Caco-2 (cell line): Measurements from ENCODE around the gene CHD9NB. TPM values are rescaled to one million over a fixed set of nuclear protein-coding genes. Genes with fewer than 3 reads are reported as not detected.
"Not testable (repeated sequence)": the region's sequence is repeated elsewhere in the genome, so short reads cannot be mapped to it uniquely, and the experiment has no call there.

ENCODE experiments used
- BruUV-seq: library from RNA; stranded (reverse); fragments of 400-500 nt; replicated peaks from 2 replicates; lab custom pipeline; 2021; lab: Mats Ljungman, UMichigan
- CTCF ChIA-PET: fragments of 300-600 bp; sonication (Branson Sonifier 250); formaldehyde crosslinking; loops from one replicate; lab custom pipeline; 2022; ENCODE audit warnings: antibody characterized with exemption; lab: Charles Lee
- POLR2A ChIA-PET: fragments of 300-600 bp; sonication (Branson Sonifier 250); formaldehyde crosslinking; loops from one replicate; lab custom pipeline; 2022; ENCODE audit warnings: antibody characterized with exemption; lab: Charles Lee
- DNase-seq, 2 experiments: peaks; one replicate each; pipeline versions ENCODE4 v3.0.0 to v3.0.0-alpha.2; 2020 to 2022
- H3K27me3 ChIP-seq: replicated peaks from 2 replicates; pipeline ENCODE4 v1.6.0; 2011; ENCODE audit warnings: low read length; ENCODE audit not compliant: control insufficient read depth, insufficient read depth
- H3K36me3 ChIP-seq: 2 replicates; pipeline ENCODE4 v1.5.1; 2011; ENCODE audit warnings: low read length; ENCODE audit not compliant: control insufficient read depth, insufficient read depth
- H3K4me1 ChIP-seq: fragments of 250-450 bp; sonication (Bioruptor Pico); 2 replicates; pipeline ENCODE4 v1.5.1; 2020; ENCODE audit warnings: mild to moderate bottlenecking
- H3K4me3 ChIP-seq: 2 replicates; pipeline ENCODE4 v1.5.1; 2011; ENCODE audit warnings: low read depth, mild to moderate bottlenecking, control low read depth, low read length
- H3K9me3 ChIP-seq: fragments of 250-450 bp; sonication (Bioruptor Pico); 2 replicates; pipeline ENCODE4 v1.5.1; 2020; ENCODE audit warnings: mild to moderate bottlenecking, moderate library complexity
- H3K27ac Mint-ChIP-seq: one replicate; pipeline ENCODE4 v1.8.0; 2022; ENCODE audit warnings: mixed read lengths; ENCODE audit not compliant: unreplicated experiment
- H3K27me3 Mint-ChIP-seq: one replicate; pipeline ENCODE4 v1.8.0; 2022; ENCODE audit warnings: mixed read lengths; ENCODE audit not compliant: insufficient read depth, unreplicated experiment
- H3K36me3 Mint-ChIP-seq: one replicate; pipeline ENCODE4 v1.8.0; 2022; ENCODE audit warnings: mild to moderate bottlenecking, mixed read lengths; ENCODE audit not compliant: insufficient read depth, unreplicated experiment
- H3K4me1 Mint-ChIP-seq: one replicate; pipeline ENCODE4 v1.8.0; 2022; ENCODE audit warnings: low read depth, mixed read lengths; ENCODE audit not compliant: unreplicated experiment
- H3K4me3 Mint-ChIP-seq: one replicate; pipeline ENCODE4 v1.8.0; 2022; ENCODE audit warnings: mild to moderate bottlenecking, moderate library complexity, mixed read lengths; ENCODE audit not compliant: unreplicated experiment
- H3K9me3 Mint-ChIP-seq: one replicate; pipeline ENCODE4 v1.8.0; 2022; ENCODE audit warnings: mixed read lengths; ENCODE audit not compliant: unreplicated experiment
- CTCF ChIP-seq, 2 experiments: fragments of 200-600 bp in 1 of 2; IDR thresholded peaks; 1 replicate in 1 of 2; 2 replicates in 1 of 2; pipeline versions ENCODE4 v1.5.1 to v1.8.0; 2011 to 2022; ENCODE audit warnings: antibody characterized with exemption in 1 of 2, control low read depth in 1 of 2, inconsistent platforms in 1 of 2, low read depth in 1 of 2, low read length in 1 of 2, mild to moderate bottlenecking in 1 of 2, moderate library complexity in 1 of 2; ENCODE audit not compliant: insufficient read depth in 1 of 2, severe bottlenecking in 1 of 2, unreplicated experiment in 1 of 2
- intact Hi-C: fragments of 100-400 bp; cut with micrococcal nuclease; formaldehyde crosslinking; loops from one replicate; pipeline ENCODE4 v1.10.0; 2022; ENCODE audit not compliant: unreplicated experiment
- total RNA-seq: library from RNA; stranded (reverse); gene quantifications from 2 replicates; pipeline ENCODE4 v1.2.3, GENCODE V29; 2022

Gene CHD9NB
- total RNA-seq, 1 experiment from 2014 or later = not detected

GRCh38 chr16:53074296-53074695, 21.6 kb upstream of the CHD9NB start:
- peaks cover 29% of the 10 kb centered on the region for H3K9me3 Mint-ChIP-seq
- BruUV-seq, DNase-seq, H3K36me3 ChIP-seq, H3K27me3 Mint-ChIP-seq, POLR2A ChIA-PET, CTCF ChIA-PET, H3K4me3 ChIP-seq, H3K4me3 Mint-ChIP-seq, H3K4me1 ChIP-seq, H3K27me3 ChIP-seq, intact Hi-C loops, H3K4me1 Mint-ChIP-seq, H3K27ac Mint-ChIP-seq: not testable (repeated sequence)
- H3K9me3 ChIP-seq = peaks cover 20% of the 10 kb centered on the region
- peaks cover 21% of the 10 kb centered on the region for H3K36me3 Mint-ChIP-seq

DNA sequence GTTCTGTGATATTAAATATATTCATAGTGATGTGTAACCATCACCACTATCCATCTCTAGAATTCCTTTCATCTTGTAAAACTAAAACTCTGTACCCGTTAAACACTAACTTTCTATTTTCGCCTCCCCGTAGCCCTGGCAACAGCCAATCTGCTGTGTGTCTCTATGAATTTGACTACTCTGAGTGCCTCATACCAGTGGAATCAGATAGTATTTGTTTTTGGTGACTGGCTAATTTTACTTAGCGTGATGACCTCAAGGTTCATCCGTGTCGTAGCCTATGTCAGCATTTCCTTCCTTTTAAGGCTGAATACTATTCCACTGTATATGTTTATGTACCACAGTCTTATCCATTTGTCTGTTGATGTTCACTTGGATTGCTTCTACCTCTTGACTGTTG, 20.3 kb upstream of the CHD9NB start:
- Mint-ChIP-seq H3K27me3 (no peaks in the 10 kb centered on the region), H3K4me3 (no peak overlapping the region), H3K4me1 (no peaks in the 10 kb centered on the region), H3K9me3 (peaks cover 19% of the 10 kb centered on the region), H3K27ac (no peak overlapping the region), H3K36me3 (peaks cover 21% of the 10 kb centered on the region)
- Histone ChIP-seq H3K4me3 (no peak overlapping the region), H3K4me1 (no peaks in the 10 kb centered on the region), H3K9me3 (peaks cover 18% of the 10 kb centered on the region), H3K36me3 (no peaks in the 10 kb centered on the region), H3K27me3 (no peaks in the 10 kb centered on the region)
- intact Hi-C loops = no loop called here
- no TSS peak for BruUV-seq
- no peak for TF ChIP-seq CTCF (IDR thresholded peaks at IDR 0.05; ENCODE audit: insufficient read depth in 1 of 2, low read depth in 1 of 2, low read length in 1 of 2, severe bottlenecking in 1 of 2, unreplicated experiment in 1 of 2)
- POLR2A ChIA-PET = no interaction called here
- CTCF ChIA-PET = no interaction called here
- DNase-seq = no peak

DNA sequence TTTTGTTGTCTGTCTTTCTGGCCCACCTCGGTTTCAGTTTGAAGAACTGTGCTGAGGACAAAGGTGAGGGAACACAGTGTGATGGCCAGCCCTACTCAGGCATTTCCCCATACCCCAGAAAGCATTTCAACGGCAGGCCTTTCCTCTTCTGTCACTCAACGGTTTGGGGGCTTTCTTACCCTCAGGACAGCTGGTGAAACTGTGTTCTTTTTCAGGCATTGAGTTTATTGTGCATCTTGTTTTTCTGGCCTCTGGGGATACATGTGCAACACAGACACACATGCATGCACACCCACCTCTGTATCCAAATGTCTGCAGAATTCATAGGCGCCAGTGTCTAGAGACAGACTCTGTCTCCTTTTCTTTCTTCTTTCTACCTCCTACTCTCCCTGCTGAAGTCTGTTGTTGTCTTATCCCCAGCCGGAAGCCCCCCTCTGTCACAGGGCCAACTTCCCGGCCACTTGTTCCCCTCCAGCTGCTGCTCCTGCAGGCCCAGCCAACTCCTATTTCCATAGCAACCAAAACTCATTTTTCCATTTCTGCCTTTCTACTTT, 19.1 kb upstream of the CHD9NB start:
- Histone ChIP-seq H3K4me1 (no peaks in the 10 kb centered on the region), H3K27me3 (no peaks in the 10 kb centered on the region), H3K36me3 (no peaks in the 10 kb centered on the region), H3K9me3 (peaks cover 13% of the 10 kb centered on the region), H3K4me3 (no peak overlapping the region)
- peaks cover 19% of the 10 kb centered on the region for H3K9me3 Mint-ChIP-seq
- TF ChIP-seq CTCF (IDR thresholded peaks at IDR 0.05; ENCODE audit: insufficient read depth in 1 of 2, low read depth in 1 of 2, low read length in 1 of 2, severe bottlenecking in 1 of 2, unreplicated experiment in 1 of 2) = no peak
- H3K27ac Mint-ChIP-seq = no peak overlapping the region
- ChIA-PET POLR2A (no interaction called here), CTCF (no interaction called here)
- H3K4me1 Mint-ChIP-seq = no peaks in the 10 kb centered on the region
- no peak for DNase-seq
- H3K4me3 Mint-ChIP-seq = no peak overlapping the region
- H3K36me3 Mint-ChIP-seq = peaks cover 21% of the 10 kb centered on the region
- intact Hi-C loops = no loop called here
- no peaks in the 10 kb centered on the region for H3K27me3 Mint-ChIP-seq
- BruUV-seq = no TSS peak
